H1 (cell line): Measurements from ENCODE around the gene AP1S3. TPM values are rescaled to one million over a fixed set of nuclear protein-coding genes. Genes with fewer than 3 reads are reported as not detected.

Experiments used
- CTCF ChIA-PET: fragments of 300-600 bp; sonication (Branson Sonifier 250); formaldehyde crosslinking; loops from one replicate; lab custom pipeline; 2021; ENCODE audit not compliant: partially characterized antibody; lab: Charles Lee
- POLR2A ChIA-PET: fragments of 300-600 bp; sonication (Branson Sonifier 250); formaldehyde crosslinking; loops from one replicate; lab custom pipeline; 2021; ENCODE audit warnings: inconsistent platforms; ENCODE audit not compliant: partially characterized antibody; lab: Charles Lee
- DNase-seq, 2 experiments: peaks; one replicate each; pipeline versions ENCODE4 v3.0.0 to v3.0.0-alpha.2; 2010 to 2022; ENCODE audit warnings: low spot score in 2 of 2, low read depth in 1 of 2, mixed read lengths in 1 of 2
- FAIRE-seq: peaks from 2 replicates; lab custom pipeline; 2011; peaks lifted over from hg19 to GRCh38; lab: Jason Lieb, UNC
- H2AFZ ChIP-seq: 2 replicates; pipeline ENCODE4 v1.8.1; 2012; ENCODE audit warnings: low read length, inconsistent platforms
- H2AK5ac ChIP-seq: 2 replicates; pipeline ENCODE4 v1.6.1; 2013; ENCODE audit warnings: low read depth, low read length
- H2BK120ac ChIP-seq: replicated peaks from 2 replicates; pipeline ENCODE3; 2013; ENCODE audit warnings: low read depth, low read length, inconsistent platforms
- H2BK12ac ChIP-seq: 2 replicates; pipeline ENCODE4 v1.6.1; 2013; ENCODE audit warnings: low read depth, low read length
- H2BK15ac ChIP-seq: 2 replicates; pipeline ENCODE4 v1.6.1; 2013; ENCODE audit warnings: low read length
- H2BK20ac ChIP-seq: 2 replicates; pipeline ENCODE4 v1.6.1; 2013; ENCODE audit warnings: low read length
- H2BK5ac ChIP-seq: 2 replicates; pipeline ENCODE4 v1.6.1; 2013; ENCODE audit warnings: low read depth, low read length
- H3K14ac ChIP-seq: 2 replicates; pipeline ENCODE4 v1.6.1; 2013; ENCODE audit warnings: inconsistent platforms; ENCODE audit not compliant: insufficient read length
- H3K18ac ChIP-seq: 2 replicates; pipeline ENCODE4 v1.6.1; 2013; ENCODE audit warnings: low read length; ENCODE audit errors: extremely low read depth
- H3K23ac ChIP-seq: 2 replicates; pipeline ENCODE4 v1.6.1; 2013; ENCODE audit warnings: inconsistent platforms; ENCODE audit not compliant: insufficient read length
- H3K23me2 ChIP-seq: 2 replicates; pipeline ENCODE4 v1.6.1; 2013; ENCODE audit warnings: low read depth, low read length
- H3K27ac ChIP-seq: 2 replicates; pipeline ENCODE4 v1.6.1; 2011; ENCODE audit warnings: low read depth, low read length, inconsistent platforms
- H3K27me3 ChIP-seq, 4 experiments: replicated peaks in 1 of 4; 1 replicate in 1 of 4; 2 replicates in 3 of 4; pipeline versions ENCODE4 v1.6.1 to v1.8.1; 2011 to 2013; ENCODE audit warnings: low read length in 3 of 4, mild to moderate bottlenecking in 3 of 4, inconsistent platforms in 2 of 4, mixed read lengths in 2 of 4, moderate library complexity in 1 of 4; ENCODE audit not compliant: control insufficient read depth in 3 of 4, insufficient read depth in 3 of 4; ENCODE audit errors: extremely low read depth in 1 of 4
- H3K36me3 ChIP-seq, 4 experiments: 2 replicates each; pipeline versions ENCODE4 v1.6.1 to v1.8.1; 2011 to 2013; ENCODE audit warnings: mild to moderate bottlenecking in 4 of 4, low read length in 3 of 4, moderate library complexity in 2 of 4, control low read depth in 1 of 4, inconsistent platforms in 1 of 4; ENCODE audit not compliant: insufficient read depth in 4 of 4, control insufficient read depth in 2 of 4
- H3K4ac ChIP-seq: replicated peaks from 2 replicates; pipeline ENCODE3; 2013; ENCODE audit warnings: low read length, low read depth, mixed read lengths, inconsistent platforms; ENCODE audit not compliant: insufficient read length
- H3K4me1 ChIP-seq, 4 experiments: replicated peaks in 1 of 4; 1 replicate in 1 of 4; 2 replicates in 3 of 4; pipeline versions ENCODE4 v1.6.1 to v1.8.1; 2011 to 2013; ENCODE audit warnings: low read length in 3 of 4, inconsistent platforms in 2 of 4, mixed read lengths in 1 of 4; ENCODE audit not compliant: insufficient read depth in 4 of 4, control insufficient read depth in 3 of 4
- H3K4me2 ChIP-seq, 2 experiments: 2 replicates each; pipeline versions ENCODE4 v1.6.1 to v1.8.1; 2011 to 2013; ENCODE audit warnings: low read depth in 2 of 2, low read length in 2 of 2, control low read depth in 1 of 2, inconsistent platforms in 1 of 2, mild to moderate bottlenecking in 1 of 2; ENCODE audit not compliant: insufficient read depth in 1 of 2
- H3K4me3 ChIP-seq, 4 experiments: fragments of 200-600, 300-600 bp in 1 of 4; sonication (generic), shearing (Covaris generic), sonication (Bioruptor Twin) in 1 of 4; 2 replicates each; pipeline versions ENCODE4 v1.5.1 to v1.8.1; 2011 to 2016; ENCODE audit warnings: low read length in 4 of 4, low read depth in 3 of 4, control low read depth in 2 of 4, inconsistent platforms in 2 of 4, mild to moderate bottlenecking in 2 of 4, mixed read lengths in 1 of 4, moderate library complexity in 1 of 4; ENCODE audit not compliant: insufficient read depth in 2 of 4; ENCODE audit errors: extremely low read depth in 1 of 4
- H3K56ac ChIP-seq: replicated peaks from 2 replicates; pipeline ENCODE3; 2013; ENCODE audit warnings: low read depth, mild to moderate bottlenecking, mixed read lengths, low read length, inconsistent platforms; ENCODE audit not compliant: insufficient read length
- H3K79me1 ChIP-seq: 2 replicates; pipeline ENCODE4 v1.6.1; 2013; ENCODE audit warnings: low read depth, low read length, control low read depth
- H3K79me2 ChIP-seq, 2 experiments: 2 replicates each; pipeline versions ENCODE4 v1.6.1 to v1.8.1; 2012 to 2013; ENCODE audit warnings: low read length in 2 of 2, mild to moderate bottlenecking in 2 of 2, inconsistent platforms in 1 of 2; ENCODE audit not compliant: insufficient read depth in 2 of 2, control insufficient read depth in 1 of 2
- H3K9ac ChIP-seq, 4 experiments: replicated peaks in 1 of 4; 1 replicate in 1 of 4; 2 replicates in 3 of 4; pipeline versions ENCODE4 v1.6.1 to v1.8.1; 2011 to 2013; ENCODE audit warnings: low read depth in 3 of 4, low read length in 3 of 4, control low read depth in 2 of 4, mild to moderate bottlenecking in 2 of 4, moderate library complexity in 2 of 4, inconsistent platforms in 1 of 4; ENCODE audit errors: extremely low read depth in 1 of 4
- H3K9me3 ChIP-seq, 2 experiments: 2 replicates each; pipeline versions ENCODE4 v1.6.1 to v1.8.1; 2012 to 2013; ENCODE audit warnings: mild to moderate bottlenecking in 2 of 2, moderate library complexity in 2 of 2, control low read depth in 1 of 2, inconsistent platforms in 1 of 2, low read depth in 1 of 2, low read length in 1 of 2, mixed read lengths in 1 of 2; ENCODE audit not compliant: insufficient read depth in 2 of 2
- H4K20me1 ChIP-seq, 2 experiments: replicated peaks in 1 of 2; 2 replicates each; pipeline versions ENCODE3 to v1.8.1; 2011 to 2013; ENCODE audit warnings: inconsistent platforms in 2 of 2, low read length in 2 of 2, mild to moderate bottlenecking in 1 of 2; ENCODE audit not compliant: insufficient read depth in 2 of 2, control insufficient read depth in 1 of 2
- H4K5ac ChIP-seq: 2 replicates; pipeline ENCODE4 v1.6.1; 2013; ENCODE audit warnings: low read length, low read depth, mixed read lengths, inconsistent platforms; ENCODE audit not compliant: insufficient read length
- H4K8ac ChIP-seq: 2 replicates; pipeline ENCODE4 v1.8.0; 2013; ENCODE audit warnings: mild to moderate bottlenecking, moderate library complexity, low read length, inconsistent platforms; ENCODE audit not compliant: insufficient read depth; ENCODE audit errors: extremely low read depth
- H4K91ac ChIP-seq: replicated peaks from 2 replicates; pipeline ENCODE3; 2013; ENCODE audit warnings: low read length, mixed read lengths, inconsistent platforms; ENCODE audit not compliant: insufficient read length
- BACH1 ChIP-seq: IDR thresholded peaks from 2 replicates; pipeline ENCODE4 v1.6.1; 2012; ENCODE audit warnings: low read length, improper control_type of control experiment
- BCL11A ChIP-seq, 2 experiments: IDR thresholded peaks; one replicate each; pipeline ENCODE4 v1.6.1; 2011; ENCODE audit warnings: low read depth in 2 of 2, low read length in 2 of 2, mild to moderate bottlenecking in 2 of 2
- CHD1 ChIP-seq: IDR thresholded peaks from 2 replicates; pipeline ENCODE4 v1.6.1; 2012; ENCODE audit warnings: low read depth, low read length, improper control_type of control experiment
- CTBP2 ChIP-seq: IDR thresholded peaks from 2 replicates; pipeline ENCODE4 v1.7.0; 2011; ENCODE audit warnings: borderline replicate concordance, mild to moderate bottlenecking, moderate library complexity, mixed read lengths, low read length; ENCODE audit not compliant: insufficient read depth, insufficient read length
- EZH2 ChIP-seq: fragments of 200-600 bp; sonication (generic); IDR thresholded peaks from 2 replicates; pipeline ENCODE4 v1.7.1; 2012; ENCODE audit warnings: low read depth, mild to moderate bottlenecking, moderate library complexity, low read length, inconsistent platforms; ENCODE audit not compliant: severe bottlenecking
- GABPA ChIP-seq: IDR thresholded peaks from 2 replicates; pipeline ENCODE4 v1.6.1; 2011; ENCODE audit warnings: mild to moderate bottlenecking, low read length, moderate library complexity, borderline replicate concordance; ENCODE audit not compliant: insufficient read depth
- HDAC6 ChIP-seq: IDR thresholded peaks from one replicate; pipeline ENCODE4 v1.7.1; 2012; ENCODE audit warnings: low read depth, mild to moderate bottlenecking, inconsistent platforms, low read length, moderate library complexity
- JUN ChIP-seq: IDR thresholded peaks from 2 replicates; pipeline ENCODE4 v1.6.1; 2011; ENCODE audit warnings: low read depth, mild to moderate bottlenecking, improper control_type of control experiment, low read length
- KDM5A ChIP-seq: fragments of 200-600 bp; IDR thresholded peaks from 2 replicates; pipeline ENCODE4 v1.7.1; 2012; ENCODE audit warnings: mild to moderate bottlenecking, low read length, inconsistent platforms, mixed read lengths
- POLR2A ChIP-seq, 2 experiments: IDR thresholded peaks; 1 replicate in 1 of 2; 2 replicates in 1 of 2; pipeline ENCODE4 v1.6.1; 2011; ENCODE audit warnings: low read depth in 2 of 2, low read length in 2 of 2, mild to moderate bottlenecking in 2 of 2; ENCODE audit errors: control extremely low read depth in 1 of 2
- TCF12 ChIP-seq: IDR thresholded peaks from 2 replicates; pipeline ENCODE4 v1.6.1; 2011; ENCODE audit warnings: low read depth, mild to moderate bottlenecking, low read length
- WGBS, 2 experiments: shearing (Covaris generic) in 1 of 2; methylation state at CpG; one replicate each; pipeline versions ENCODE4 v1.1.6 to v1.1.7; 2013 to 2015; ENCODE audit warnings: low lambda C conversion rate in 2 of 2, mixed read lengths in 2 of 2, inconsistent platforms in 1 of 2, low coverage in 1 of 2, missing lambda C conversion rate in 1 of 2; ENCODE audit not compliant: insufficient replicate concordance in 2 of 2, insufficient coverage in 1 of 2, insufficient read length in 1 of 2; ENCODE audit errors: extremely low coverage in 1 of 2, missing lambda C conversion rate in 1 of 2; 5-methylcytosine and 5-hydroxymethylcytosine counted together
- polyA plus RNA-seq, 7 experiments: library from polyadenylated mRNA; depleted of rRNA in 3 of 7; stranded (reverse) in 5 of 7; unstranded in 2 of 7; fragments of >200 nt in 5 of 7; fragments of 200-250 nt in 2 of 7; gene quantifications; 1 replicate in 5 of 7; 2 replicates in 1 of 7; 4 replicates in 1 of 7; pipeline versions ENCODE4 v1.2.1 to v1.2.3, GENCODE V29; 2011 to 2013; ENCODE audit warnings: missing spikeins in 2 of 7, mixed read lengths in 2 of 7
- total RNA-seq: library from RNA; stranded (reverse); fragmentation: NEBNext Ultra II Directional; extraction: Animal tissue kit (Norgen Biotek cat#: 25700); gene quantifications from 2 replicates; pipeline ENCODE4 v1.2.1, GENCODE V29; 2021
- TF ChIP-seq, protein P1 (sequence below): IDR thresholded peaks from 2 replicates; pipeline ENCODE4 v1.6.1; 2012; ENCODE audit warnings: inconsistent platforms

Gene AP1S3
- total and polyA plus RNA-seq, 2 of the 8 experiments (the other 6 are each of a cell fraction or from before 2014, with no cell fraction given), result 3.9 to 20.2 TPM

- no peak overlapping the region for H2BK20ac ChIP-seq
- no peak overlapping the region for H3K9ac ChIP-seq
- no peak overlapping the region for H4K8ac ChIP-seq
- H3K4me1 ChIP-seq, result no peaks in the 10 kb centered on the region
- H4K5ac ChIP-seq, result no peak overlapping the region
- no peak overlapping the region for H2BK5ac ChIP-seq
- H4K20me1 ChIP-seq, result no peaks in the 10 kb centered on the region
- H4K91ac ChIP-seq, result no peak overlapping the region
- H3K27me3 ChIP-seq, result no peaks in the 10 kb centered on the region
- 89% methylated on average over 6 of the region's 6 CpGs; no CpG with 5 or more reads in 1 of the 2 experiments for WGBS, 2 experiments
- no peaks in the 10 kb centered on the region; the same call in 1 of the 2 replicates for H3K23me2 ChIP-seq
- no peak overlapping the region for H3K27ac ChIP-seq
- no peak overlapping the region for H3K4me3 ChIP-seq
- no peak overlapping the region for H3K23ac ChIP-seq
- no peak overlapping the region for H2AFZ ChIP-seq
- H3K9me3 ChIP-seq, result no peaks in the 10 kb centered on the region; a peak in 1 of 4 replicates
- no peak overlapping the region for H3K14ac ChIP-seq
- H3K4ac ChIP-seq, result no peak overlapping the region
- H2BK12ac ChIP-seq, result no peak overlapping the region
- H3K79me1 ChIP-seq, result no peaks in the 10 kb centered on the region; the same call in 1 of the 2 replicates
- H3K4me2 ChIP-seq, result no peak overlapping the region
- no peak overlapping the region for H3K18ac ChIP-seq
- POLR2A ChIA-PET, result interaction anchor here (0.5 kb wide), 1 partner anchor 92 kb away, joined by 3 read pairs; no protein-coding TSS in a partner anchor
- FAIRE-seq (no peak), DNase-seq (no peak)
- no peaks in the 10 kb centered on the region for H3K79me2 ChIP-seq
- no peak overlapping the region for H2AK5ac ChIP-seq
- H3K56ac ChIP-seq, result no peak overlapping the region
- no peak overlapping the region for H2BK120ac ChIP-seq
- no peak overlapping the region for H2BK15ac ChIP-seq
- CTCF ChIA-PET, result interaction anchor here (0.6 to 1.4 kb wide), 2 partner anchors 17 to 20 kb away, joined by 3 to 5 read pairs; no protein-coding TSS in a partner anchor
- H3K36me3 ChIP-seq, result peaks cover 15 to 57% (median 48%) of the 10 kb centered on the region in 4 experiments
- TF ChIP-seq CTBP2 (no peak), HDAC6 (no peak), KDM5A (no peak), EZH2 (no peak), TCF12 (no peak), POLR2A (IDR thresholded peaks at IDR 0.05; ENCODE audit: control extremely low read depth in 1 of 2, low read depth in 2 of 2, low read length in 2 of 2) (no peak), BACH1 (no peak), GABPA (no peak), JUN (no peak), BCL11A (IDR thresholded peaks at IDR 0.05; ENCODE audit: low read depth in 2 of 2, low read length in 2 of 2) (no peak), CHD1 (no peak)
- TF ChIP-seq, protein P1, sequence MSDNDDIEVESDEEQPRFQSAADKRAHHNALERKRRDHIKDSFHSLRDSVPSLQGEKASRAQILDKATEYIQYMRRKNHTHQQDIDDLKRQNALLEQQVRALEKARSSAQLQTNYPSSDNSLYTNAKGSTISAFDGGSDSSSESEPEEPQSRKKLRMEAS, result no peak
These were observed 40.5 kb upstream of the AP1S3 start for GRCh38 chr2:223877721-223878410.
